HT-29 (cell line): ENCODE measurements around the gene SSC5D. TPM values are rescaled to one million over a fixed set of nuclear protein-coding genes. Genes with fewer than 3 reads are reported as not detected.
"Not testable (repeated sequence)": the region's sequence is repeated elsewhere in the genome, so short reads cannot be mapped to it uniquely, and the experiment has no call there.

Experiments
- DNase-seq: peaks from one replicate; pipeline ENCODE4 v3.0.0-alpha.2; 2015; ENCODE audit warnings: low spot score
- total RNA-seq: library from RNA; depleted of rRNA; stranded (reverse); fragments of >200 nt; shearing (Covaris generic); gene quantifications from 2 replicates; pipeline ENCODE4 v1.2.3, GENCODE V29; 2014

SSC5D gene
- total RNA-seq, 1 experiment from 2014 or later, result not detected

DNA sequence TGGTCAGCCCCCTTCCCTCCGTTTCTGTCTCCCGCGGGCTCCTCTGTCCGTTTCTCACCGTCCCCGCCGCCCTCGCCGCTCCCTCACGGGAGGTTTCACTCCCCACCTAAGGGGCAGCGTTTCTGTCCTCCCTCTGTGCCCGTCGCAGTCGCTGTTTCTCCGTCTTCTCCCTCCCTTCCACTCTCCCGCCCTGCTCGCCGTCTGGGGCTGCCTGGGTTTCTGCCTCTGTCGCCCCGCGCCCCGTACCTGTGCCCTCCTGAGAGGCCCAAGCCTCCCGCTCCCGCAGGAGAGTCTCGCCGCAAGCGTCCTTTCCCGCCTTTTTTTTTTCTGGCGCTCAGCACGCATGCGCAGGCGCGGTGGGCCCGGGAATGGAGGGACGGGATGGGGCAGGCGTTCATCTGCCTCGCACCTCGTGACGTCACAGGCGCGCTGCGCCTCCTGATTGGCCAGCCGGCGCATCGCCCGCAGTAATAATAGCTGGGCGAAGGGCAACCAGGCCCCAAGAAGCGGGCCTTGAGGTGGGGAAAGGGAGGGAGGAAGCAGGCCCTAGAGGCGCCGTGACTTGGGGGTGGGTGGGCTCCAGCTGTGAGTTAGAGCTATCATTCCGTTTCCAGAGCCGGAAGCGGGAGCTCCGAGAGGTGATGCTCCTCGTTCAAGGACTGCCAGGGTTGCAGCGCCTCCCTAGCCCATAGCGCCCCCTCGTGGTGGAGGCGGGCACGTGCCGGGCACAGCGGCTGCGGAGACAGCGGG, 15.4 kb downstream of the SSC5D start:
- peak; percentile 96 for DNase-seq

DNA sequence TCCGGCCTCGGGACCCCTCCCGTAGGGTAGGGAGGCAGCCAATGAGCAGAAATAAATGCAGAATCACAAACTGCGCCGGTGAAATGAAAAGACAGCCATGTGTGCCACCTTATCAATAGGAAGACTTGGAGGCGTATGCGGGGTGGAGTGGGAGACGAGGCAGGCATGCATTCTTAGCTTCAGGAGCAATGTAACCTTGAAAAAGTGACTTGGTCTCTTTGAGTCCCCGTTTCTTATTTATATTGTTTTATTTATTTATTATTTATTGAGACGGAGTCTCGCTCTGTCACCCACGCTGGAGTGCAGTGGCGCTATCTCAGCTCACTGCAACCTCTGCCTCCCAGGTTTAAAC, 16.0 kb downstream of the SSC5D start:
- no peak for DNase-seq

DNA sequence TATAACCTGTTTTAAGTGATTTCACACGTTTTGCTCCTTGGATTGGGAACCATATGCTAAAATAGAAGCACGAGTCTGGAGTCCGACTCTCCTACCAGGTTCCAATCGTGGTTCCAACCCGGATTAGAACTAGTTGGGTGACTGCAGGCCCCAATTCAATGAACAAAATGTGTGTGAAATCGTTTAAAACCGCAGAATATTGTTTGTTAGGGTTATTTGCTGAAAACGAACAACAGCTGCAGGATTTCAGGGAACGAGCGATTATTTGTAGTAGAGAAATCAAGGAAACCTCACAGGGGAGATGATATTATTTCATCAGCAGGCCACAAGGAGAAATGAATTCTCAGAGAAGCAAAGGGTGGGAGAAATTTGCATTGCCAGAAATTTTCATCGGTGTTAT, 16.7 kb downstream of the SSC5D start:
- no peak for DNase-seq

DNA sequence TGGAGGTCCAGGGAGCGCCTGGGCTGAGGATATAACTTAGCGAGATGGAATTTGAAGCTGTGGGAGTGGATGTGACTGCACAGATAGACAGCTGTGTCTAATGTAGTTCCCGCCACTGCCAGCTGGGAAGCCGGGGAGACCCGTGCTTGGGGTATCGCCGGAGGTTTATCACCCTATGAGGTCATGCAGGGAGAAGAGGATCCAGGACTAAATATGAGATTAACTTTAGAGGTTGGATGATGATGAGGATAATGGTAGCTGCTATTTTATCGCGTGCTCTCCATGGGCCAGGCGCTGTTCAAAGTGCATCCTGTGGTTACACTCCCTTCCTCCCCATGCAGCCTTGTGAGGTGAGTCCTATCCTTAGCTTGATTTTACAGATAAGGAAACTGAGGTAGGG, 19.9 kb downstream of the SSC5D start:
- no peak for DNase-seq

DNA sequence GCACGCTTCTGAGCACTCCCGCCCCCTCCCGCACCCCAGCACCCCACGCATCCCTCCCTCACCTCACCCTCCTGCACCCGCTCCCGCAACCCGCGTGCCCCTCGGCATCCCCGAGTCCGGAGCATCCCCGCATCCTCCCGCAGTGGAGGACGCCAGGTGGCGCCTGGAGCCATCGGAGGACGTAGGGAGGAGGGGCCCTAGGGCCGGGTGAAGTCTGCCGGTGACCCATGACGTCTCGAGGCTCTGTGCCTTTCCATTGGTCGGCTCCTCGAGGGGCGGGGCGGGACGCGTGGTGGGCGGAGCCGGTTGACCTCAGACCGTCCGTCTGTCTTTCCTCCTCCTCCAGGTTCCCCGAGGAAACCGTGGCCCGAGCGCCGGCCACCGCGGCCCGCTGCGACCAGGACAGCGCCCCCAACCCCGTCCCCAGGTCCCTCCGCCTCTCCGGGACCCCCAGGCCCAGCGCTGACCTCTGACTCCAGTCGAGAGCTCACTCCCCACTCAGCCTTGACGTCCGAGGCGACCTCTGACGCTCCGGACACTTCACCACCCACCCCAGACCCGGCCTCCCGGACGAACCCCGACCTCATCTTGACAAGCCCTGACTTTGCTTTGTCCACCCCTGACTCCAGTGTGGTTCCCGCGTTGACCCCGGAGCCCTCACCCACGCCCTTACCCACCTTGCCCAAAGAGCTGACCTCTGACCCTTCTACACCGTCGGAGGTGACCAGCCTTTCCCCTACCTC, 28.8 kb downstream of the SSC5D start:
- DNase-seq, result peak; percentile 98

DNA sequence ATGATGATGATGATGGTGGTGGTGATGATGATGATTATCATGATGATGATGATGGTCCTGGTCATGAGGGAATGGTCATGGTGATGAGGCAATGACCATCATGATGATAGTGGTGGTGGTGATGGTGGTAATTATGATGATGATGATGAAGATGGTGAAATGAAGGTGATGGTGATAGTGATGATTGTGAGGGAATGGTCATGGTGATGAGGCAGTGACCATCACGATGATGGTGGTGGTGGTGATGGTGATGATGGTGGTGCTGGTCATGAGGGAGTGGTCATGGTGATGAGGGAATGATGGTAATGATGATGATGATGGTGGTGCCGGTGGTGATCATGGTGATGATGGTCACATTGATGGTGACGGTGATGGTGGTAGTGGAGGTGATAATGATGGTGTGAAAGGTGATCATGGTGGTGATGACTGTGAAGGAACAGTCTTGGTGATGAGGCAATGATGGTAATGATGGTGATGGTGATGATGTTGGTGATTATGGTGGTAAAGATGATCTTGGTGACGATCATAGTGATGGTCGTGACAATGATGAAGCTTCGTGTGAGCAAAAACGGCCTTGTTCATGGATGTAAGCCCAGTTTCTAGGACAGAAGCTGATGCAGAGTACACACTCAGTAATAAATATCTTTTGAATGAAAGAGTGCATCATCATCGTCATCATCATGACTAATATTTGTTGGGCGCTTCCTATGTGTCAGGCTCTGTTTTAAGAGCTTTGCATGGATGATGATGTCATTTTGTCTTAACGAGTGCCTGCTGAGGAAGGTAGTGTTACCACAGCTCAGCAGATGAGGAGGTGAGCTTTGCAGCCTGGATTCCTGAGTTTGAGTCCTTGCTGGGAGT, 31.4 kb downstream of the SSC5D start:
- DNase-seq, result peak; percentile 27

DNA sequence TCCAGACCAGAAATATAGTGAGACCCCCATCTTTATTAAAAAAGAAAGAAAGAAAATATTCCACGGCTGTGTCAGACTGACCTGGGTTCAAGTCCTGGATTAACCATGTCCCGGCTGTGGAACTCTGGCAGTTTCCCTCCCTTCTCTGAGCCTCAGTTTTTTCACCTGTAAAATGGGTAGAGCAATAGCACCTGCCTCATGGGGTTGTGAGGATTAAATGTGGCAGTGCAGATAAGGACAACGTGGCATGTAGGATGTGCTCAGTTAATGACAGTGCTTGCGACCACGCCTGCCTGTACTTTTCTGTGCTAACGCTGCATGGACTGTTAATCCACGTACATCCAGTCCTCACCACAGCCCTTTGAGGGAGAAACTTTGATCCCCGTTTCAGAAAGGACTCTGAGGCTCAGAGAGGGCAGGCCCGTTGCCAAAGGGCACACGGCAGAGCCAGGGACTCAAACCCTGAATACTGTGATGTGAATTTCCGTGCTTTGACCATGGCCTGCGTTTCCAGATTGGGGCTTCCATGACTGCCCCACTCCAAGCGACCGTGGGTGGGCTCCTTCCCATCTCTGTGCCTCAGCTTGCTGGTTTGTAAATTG, 32.6 kb downstream of the SSC5D start:
- no peak for DNase-seq

DNA sequence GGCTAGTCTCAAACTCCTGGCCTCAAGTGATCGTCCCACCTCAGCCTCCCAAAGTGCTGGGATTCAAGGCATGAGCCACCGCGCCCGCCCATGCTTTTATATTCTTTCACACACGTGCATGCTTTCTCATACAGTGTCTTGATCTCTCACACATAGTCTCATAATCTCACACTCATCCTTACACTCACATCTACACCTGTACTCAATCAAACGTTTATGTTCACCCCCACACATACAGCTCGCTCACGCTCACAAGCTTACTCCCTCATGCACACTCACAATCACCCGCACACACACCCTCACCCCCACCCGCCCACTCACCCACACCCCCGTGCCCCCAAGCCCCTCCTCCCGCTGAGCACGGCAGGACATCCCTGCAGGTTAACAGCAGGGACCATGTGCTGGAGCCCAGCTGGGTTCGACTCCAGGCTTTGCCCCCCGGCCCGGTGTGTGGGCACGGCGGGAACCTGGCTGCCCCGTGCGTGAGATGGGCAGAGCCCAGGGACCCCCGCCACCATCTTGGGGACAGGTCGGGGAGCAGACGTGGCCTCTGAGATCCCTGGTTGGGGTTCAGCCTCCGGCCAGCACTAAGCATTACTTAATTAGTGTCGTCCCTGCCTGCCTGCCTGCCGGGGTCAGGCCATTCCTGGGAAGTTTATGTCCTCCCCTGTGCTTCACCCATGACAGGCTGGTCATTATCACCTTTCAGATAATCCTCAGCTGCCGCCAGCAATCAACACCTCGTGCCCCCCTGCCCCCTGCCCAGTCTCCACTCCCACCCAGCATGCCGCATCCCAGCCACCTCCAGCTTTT, 37.3 kb downstream of the SSC5D start:
- no peak for DNase-seq

DNA sequence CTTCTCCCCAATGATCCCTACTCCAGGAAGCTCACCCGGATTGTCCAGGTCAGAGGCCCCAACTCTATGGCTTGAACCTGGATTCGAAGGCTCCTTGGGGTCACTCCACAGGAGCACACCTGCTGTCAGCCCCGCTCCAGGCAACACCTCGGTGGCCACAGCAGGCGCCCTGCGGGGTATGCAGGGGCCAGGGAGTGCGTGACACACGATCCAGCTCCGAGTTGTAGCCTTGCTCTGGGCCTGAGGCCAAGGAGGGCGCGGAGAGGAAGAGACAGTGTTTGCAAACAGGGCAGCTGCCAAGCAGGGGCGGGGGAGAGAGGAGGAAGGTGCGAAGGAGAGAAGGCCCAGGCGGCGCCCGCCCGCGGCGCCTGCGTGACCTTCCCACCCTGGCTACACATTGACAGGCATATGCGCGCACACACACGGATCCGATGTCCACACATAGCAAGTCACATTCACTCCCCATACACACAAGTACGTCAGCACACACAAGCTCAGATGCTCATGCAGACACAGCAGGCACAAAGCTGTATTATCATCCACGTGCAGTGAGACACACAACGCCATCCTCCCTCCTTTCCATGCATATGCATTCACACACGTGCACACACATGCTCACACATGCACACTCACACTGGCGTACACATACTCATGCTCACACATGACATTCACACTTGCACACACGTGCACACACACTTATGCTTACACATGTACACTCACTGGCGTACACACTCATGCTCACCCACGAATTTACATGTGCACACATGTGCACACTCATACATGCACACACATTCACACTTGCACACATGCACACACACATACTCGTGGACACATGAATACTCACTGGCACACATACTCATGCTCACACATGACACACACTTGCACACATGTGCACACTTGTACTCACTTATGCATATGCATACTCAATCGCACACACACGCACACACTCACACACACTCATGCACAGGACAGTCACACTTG, 38.3 kb downstream of the SSC5D start:
- DNase-seq, result peak; percentile 75

DNA sequence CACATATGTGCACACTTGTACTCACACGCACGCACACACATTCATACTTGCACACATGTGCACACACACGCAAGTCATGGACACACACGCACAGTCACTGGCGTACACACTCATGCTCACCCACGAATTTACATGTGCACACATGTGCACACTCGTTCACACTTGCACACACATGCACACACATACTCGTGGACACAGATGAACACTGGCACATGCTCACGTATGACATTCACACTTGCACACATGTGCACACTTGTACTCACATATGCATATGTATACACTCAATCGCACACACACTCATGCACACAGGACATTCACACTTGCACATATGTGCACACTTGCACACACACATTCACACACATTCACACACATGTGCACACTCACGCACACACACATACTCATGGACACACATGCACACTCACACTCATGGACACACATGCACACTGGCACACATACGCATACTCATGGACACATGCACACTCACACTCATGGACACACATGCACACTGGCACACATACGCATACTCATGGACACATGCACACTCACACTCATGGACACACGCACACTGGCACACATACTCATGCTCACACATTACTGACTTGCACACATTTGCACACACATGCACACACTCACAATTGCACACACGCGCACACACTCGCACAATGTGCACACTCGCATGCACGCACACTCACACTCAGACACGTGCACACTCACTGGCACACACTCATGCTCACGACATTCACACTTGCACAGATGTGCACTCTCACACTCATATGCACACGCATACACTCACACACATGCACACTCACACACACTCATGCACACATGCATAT, 39.2 kb downstream of the SSC5D start:
- DNase-seq, result no peak

DNA sequence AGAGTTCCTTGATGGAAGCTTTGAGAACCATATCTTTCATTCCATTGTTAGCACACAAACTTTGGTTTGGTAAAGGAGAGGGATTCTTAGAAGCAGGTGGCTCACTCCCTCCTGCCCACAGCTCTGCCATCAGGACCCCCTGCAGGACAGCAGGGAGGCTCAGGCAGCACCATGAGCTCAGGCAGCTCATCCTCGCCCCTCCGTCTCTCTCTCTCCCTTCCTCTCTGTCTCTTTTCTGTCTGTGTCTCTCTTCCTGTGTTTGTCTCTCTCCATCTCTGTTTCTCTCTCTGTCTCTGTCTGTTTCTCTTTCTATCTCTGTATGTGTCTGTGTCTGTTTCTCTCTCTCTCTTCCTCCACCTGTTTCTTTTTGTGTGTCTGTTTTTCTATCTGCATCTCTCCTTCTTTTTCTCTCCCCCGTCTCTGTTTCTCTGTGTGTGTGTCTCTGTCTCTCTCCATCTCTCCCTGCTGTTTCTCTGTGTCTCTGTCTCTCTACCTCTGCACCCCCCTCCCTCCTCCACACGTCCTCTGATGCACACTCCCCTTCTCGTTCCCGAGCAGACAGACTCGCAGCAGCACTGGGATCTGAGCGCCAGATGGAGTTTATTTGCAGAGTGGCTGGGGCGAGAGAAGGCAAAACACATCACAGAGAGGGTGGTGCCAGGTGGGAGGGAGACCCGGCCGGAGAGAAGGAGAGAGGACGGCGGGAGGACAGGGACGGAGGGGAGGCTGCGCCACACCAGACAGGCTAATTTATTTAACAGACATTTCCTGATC, 40.0 kb downstream of the SSC5D start:
- no peak for DNase-seq

DNA sequence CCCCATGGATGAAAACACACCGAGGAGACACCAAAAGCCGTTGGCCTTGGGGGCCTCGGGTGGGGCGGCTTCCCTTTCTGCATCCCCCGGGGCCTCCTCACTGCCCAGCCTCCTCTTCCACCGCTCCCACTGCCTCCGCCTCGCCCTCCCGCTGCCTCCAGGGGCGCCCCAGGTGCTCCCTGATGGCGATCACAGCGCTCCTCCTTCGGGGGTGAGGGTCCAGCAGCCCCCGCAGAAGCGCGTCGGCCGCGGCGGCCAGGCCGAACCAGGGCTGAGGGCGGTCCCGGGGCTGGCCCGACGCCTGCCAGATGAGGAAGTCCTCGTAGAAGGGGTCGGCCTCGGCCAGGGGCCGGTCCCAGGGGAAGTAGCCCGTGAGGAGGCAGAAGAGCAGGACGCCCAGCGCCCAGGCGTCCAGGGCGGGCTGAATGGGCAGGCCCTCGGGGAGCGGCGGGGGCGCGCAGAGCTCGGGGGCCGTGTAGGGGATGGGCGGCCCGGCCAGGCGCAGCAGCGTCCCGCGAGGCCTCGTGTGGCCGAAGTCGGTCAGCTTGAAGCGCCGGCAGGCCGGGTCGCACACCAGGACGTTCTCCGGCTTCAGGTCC, 41.5 kb downstream of the SSC5D start:
- no peak for DNase-seq

DNA sequence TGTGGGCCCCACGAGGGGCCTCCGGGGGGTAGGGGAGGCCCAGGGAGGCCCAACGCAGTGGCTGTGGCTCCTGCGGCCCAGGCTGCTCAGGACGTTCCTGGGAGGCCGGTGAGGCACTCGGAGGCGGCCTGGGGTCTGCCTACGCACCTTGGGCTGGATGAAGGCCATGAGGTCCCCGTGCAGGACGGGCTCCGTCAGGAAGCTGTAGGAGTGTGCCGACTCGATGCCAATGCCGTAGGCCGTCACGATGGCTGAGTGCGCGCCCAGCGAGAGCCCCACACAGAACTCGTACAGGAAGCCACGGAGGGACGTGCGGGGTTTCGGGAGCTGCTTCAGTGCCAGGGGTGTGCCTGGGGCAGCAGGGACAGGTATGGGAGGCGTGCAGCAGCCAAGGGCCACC, 42.8 kb downstream of the SSC5D start:
- DNase-seq, result no peak

DNA sequence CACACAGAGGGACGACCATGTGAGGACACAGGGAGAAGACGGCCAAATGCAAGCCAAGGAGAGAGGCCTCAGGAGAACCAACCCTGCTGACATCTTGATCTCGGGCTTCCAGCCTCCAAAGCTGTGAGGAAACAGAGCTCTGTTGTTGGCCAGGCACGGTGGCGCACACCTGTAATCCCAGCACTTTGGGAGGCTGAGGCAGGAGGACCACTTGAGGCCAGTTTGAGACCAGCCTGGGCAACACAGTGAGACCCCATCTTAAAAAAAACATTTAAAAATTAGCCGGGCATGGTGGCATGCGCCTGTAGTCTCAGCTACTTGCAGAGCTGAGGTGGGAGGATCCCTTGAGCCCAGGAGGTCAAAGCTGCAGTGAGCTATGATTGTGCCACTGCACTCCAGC, 46.0 kb downstream of the SSC5D start:
- not testable (repeated sequence) for DNase-seq

DNA sequence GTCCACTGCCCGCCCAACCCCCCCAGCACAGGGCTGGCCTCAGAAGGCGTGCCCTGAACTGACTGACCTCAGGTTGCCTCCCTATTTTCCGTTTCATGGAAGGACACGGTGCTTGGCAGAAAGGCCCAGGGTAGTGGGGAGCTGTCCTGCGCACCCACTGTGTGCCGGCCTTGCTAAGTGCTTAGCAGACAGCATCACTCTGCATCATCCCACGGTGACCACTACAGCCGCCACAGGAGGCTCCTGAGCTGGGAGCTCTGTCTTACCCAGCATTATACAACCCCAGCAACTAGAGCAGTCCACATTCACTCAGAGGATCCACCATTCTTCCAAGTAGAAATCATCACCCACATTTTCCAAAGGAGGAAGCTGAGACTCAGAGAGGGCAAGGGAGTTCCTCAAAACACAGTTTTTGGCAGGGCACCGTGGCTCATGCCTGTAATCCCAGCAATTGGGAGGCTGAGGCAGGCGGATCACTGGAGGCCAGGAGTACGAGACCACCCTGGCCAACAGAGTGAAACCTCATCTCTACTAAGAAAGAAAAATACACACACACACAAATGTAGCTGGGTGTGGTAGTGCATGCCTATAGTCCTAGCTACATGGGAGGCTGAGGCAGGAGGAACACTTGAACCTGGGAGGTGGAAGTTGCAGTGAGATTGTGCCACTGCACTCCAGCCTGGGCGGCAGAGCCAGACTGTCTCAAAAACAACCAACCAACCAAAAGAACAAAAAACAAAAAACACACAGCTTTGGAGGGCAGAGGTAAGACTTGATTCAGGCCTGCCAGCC, 47.1 kb downstream of the SSC5D start:
- no peak for DNase-seq

DNA sequence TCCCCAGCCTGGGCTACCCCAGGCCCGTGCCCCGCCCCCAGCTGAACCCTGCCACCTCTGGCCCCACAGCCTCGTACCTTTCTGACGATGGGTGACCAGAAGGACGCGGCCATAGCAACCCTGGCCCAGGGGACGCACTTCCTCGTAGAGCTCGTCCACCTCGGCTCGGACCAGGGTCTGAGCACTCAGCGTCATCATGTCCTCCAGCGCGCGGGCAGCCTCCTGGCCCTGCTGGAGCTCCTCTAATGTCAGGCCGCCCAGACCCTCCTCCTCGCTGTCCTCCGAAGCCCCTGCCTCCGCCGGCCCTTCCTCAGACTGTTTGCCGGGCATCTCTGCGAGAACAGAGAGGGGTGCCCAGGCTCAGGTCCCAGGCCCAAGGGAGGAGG, 47.7 kb downstream of the SSC5D start:
- no peak for DNase-seq

DNA sequence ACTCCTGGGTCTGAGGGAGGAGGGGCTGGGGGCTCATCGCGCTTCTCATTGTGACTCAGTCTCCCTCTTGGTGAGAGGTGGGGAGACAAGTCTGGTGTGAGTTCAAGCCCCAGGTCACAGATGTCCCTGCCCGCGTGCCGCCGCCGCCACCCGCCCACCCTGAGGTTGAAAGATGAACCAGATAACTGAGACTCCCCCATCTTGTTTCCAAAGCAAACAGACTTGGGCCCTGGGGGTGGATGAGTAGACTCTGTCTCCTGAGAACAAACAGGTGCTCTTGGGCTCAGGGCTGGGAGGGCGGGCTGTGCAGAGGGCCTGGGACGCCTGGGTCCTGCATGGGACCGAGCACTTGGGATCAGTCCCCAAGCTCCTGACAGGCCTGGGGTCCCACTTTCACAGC, 48.1 kb downstream of the SSC5D start:
- no peak for DNase-seq
